Neural progenitor cell (in vitro differentiated cells): ENCODE measurements around the gene PALM2AKAP2. TPM values are rescaled to one million over a fixed set of nuclear protein-coding genes. Genes with fewer than 3 reads are reported as not detected.

Experiments used
- DNase-seq: peaks from one replicate; pipeline ENCODE4 v3.0.0-alpha.2; 2016; ENCODE audit warnings: low spot score
- H2AFZ ChIP-seq: fragments of 200-600 bp; sonication (generic); replicated peaks from 2 replicates; pipeline ENCODE4 v1.6.1; 2016; ENCODE audit warnings: antibody characterized with exemption
- H3F3A ChIP-seq: fragments of 200-600 bp; sonication (generic); 2 replicates; pipeline ENCODE4 v1.6.1; 2016; ENCODE audit warnings: antibody characterized with exemption, low read depth
- H3K27ac ChIP-seq: fragments of 200-600 bp; sonication (generic); 2 replicates; pipeline ENCODE4 v1.5.1; 2016; ENCODE audit warnings: mild to moderate bottlenecking
- H3K27me3 ChIP-seq: fragments of 200-600 bp; sonication (generic); 2 replicates; pipeline ENCODE4 v1.6.1; 2016; ENCODE audit warnings: mild to moderate bottlenecking, moderate library complexity
- H3K36me3 ChIP-seq: fragments of 200-600 bp; sonication (generic); 2 replicates; pipeline ENCODE4 v1.5.1; 2016
- H3K4me1 ChIP-seq: fragments of 200-600 bp; sonication (generic); 2 replicates; pipeline ENCODE4 v1.6.1; 2016; ENCODE audit warnings: mixed run types
- H3K4me2 ChIP-seq: fragments of 200-600 bp; sonication (generic); 2 replicates; pipeline ENCODE4 v1.6.1; 2016
- H3K4me3 ChIP-seq: fragments of 200-600 bp; sonication (generic); 2 replicates; pipeline ENCODE4 v1.5.1; 2016
- H3K79me2 ChIP-seq: fragments of 200-600 bp; sonication (generic); 2 replicates; pipeline ENCODE4 v1.6.1; 2016; ENCODE audit warnings: low read depth
- H3K9ac ChIP-seq: fragments of 200-600 bp; sonication (generic); 2 replicates; pipeline ENCODE4 v1.6.1; 2016
- H3K9me3 ChIP-seq: fragments of 200-600 bp; sonication (generic); 2 replicates; pipeline ENCODE4 v1.5.1; 2016; ENCODE audit warnings: low read depth
- H4K20me1 ChIP-seq: fragments of 200-600 bp; sonication (generic); 2 replicates; pipeline ENCODE4 v1.6.1; 2016; ENCODE audit warnings: low read depth
- H3K27ac Mint-ChIP-seq: 3 replicates; pipeline ENCODE4 v1.8.0; 2021; ENCODE audit warnings: mixed read lengths
- H3K27me3 Mint-ChIP-seq: 2 replicates; pipeline ENCODE4 v1.8.0; 2022; ENCODE audit warnings: low read depth, mild to moderate bottlenecking, inconsistent platforms, moderate library complexity, mixed read lengths; ENCODE audit not compliant: insufficient read depth
- H3K36me3 Mint-ChIP-seq: 3 replicates; pipeline ENCODE4 v1.8.0; 2021; ENCODE audit warnings: mixed read lengths
- H3K4me1 Mint-ChIP-seq: 3 replicates; pipeline ENCODE4 v1.8.0; 2021; ENCODE audit warnings: mixed read lengths
- H3K4me3 Mint-ChIP-seq: 3 replicates; pipeline ENCODE4 v1.8.0; 2021; ENCODE audit warnings: mild to moderate bottlenecking, moderate library complexity, mixed read lengths
- H3K9me3 Mint-ChIP-seq: 3 replicates; pipeline ENCODE4 v1.8.0; 2020; ENCODE audit warnings: mixed read lengths
- EZH2 ChIP-seq: fragments of 200-600 bp; sonication (generic); IDR thresholded peaks from 2 replicates; pipeline ENCODE4 v1.6.1; 2017; ENCODE audit warnings: antibody characterized with exemption, mild to moderate bottlenecking, moderate library complexity
- EZH2phosphoT487 ChIP-seq: fragments of 200-600 bp; sonication (generic); IDR thresholded peaks from 2 replicates; pipeline ENCODE4 v1.6.1; 2017; ENCODE audit warnings: antibody characterized with exemption
- total RNA-seq: library from RNA; depleted of rRNA; stranded (reverse); fragments of >200 nt; gene quantifications from 2 replicates; pipeline ENCODE4 v1.2.3, GENCODE V29; 2015; ENCODE audit warnings: low replicate concordance
- TF ChIP-seq, protein P1 (sequence below): fragments of 200-600 bp; sonication (generic); IDR thresholded peaks from 2 replicates; pipeline ENCODE4 v1.5.1; 2017; ENCODE audit warnings: antibody characterized with exemption, mild to moderate bottlenecking

Gene PALM2AKAP2
- 3.9 and 12.0 TPM in 2 replicates for total RNA-seq

DNA sequence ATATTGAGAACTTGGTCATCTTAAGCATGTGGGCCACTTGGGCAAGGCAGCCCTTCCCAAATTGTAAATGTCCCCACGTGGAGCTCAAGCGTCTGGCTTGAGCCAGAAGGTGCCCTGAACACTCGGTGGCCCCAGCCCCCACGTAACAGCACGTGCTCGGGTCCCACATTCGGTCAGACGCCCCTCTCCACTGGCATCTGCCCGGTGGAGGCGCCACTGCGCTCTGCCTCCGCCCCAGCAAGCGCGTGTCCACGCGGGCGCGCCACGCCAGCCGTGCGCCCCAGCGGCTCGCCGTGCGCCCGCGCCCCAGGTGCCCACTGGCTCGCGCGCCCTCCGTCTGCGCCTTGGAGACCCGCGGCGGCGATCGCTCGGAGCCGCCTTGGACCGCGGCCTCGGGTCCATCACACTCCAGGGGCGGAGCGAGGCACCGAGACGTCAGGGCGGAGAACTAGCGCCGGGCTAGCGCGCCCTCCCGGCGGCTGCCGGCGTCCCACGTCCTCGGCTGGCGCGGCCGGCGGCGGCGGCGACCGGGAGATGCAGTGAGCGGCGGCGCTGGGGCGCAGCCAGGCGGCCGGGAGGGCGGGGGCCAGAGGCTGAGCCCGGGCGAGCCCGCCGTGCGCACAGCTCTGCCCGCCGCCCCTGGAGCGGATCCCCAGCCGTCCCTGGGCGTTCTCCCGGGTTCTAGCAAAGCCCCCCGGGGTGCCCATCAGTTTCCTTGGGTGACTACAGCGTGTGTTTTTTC, at the start of gene PALM2AKAP2:
Gene PALM2AKAP2 (plus strand): TSS at position 488 of the 742 bp plus-strand sequence. CDS start 291 bp downstream, outside the sequence.
- H3K79me2 ChIP-seq = peaks cover 14% of the 10 kb centered on the region
- peak; percentile 93 for DNase-seq
- no peak for TF ChIP-seq EZH2phosphoT487
- TF ChIP-seq, protein P1, sequence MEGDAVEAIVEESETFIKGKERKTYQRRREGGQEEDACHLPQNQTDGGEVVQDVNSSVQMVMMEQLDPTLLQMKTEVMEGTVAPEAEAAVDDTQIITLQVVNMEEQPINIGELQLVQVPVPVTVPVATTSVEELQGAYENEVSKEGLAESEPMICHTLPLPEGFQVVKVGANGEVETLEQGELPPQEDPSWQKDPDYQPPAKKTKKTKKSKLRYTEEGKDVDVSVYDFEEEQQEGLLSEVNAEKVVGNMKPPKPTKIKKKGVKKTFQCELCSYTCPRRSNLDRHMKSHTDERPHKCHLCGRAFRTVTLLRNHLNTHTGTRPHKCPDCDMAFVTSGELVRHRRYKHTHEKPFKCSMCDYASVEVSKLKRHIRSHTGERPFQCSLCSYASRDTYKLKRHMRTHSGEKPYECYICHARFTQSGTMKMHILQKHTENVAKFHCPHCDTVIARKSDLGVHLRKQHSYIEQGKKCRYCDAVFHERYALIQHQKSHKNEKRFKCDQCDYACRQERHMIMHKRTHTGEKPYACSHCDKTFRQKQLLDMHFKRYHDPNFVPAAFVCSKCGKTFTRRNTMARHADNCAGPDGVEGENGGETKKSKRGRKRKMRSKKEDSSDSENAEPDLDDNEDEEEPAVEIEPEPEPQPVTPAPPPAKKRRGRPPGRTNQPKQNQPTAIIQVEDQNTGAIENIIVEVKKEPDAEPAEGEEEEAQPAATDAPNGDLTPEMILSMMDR = peak; percentile 44
- peak; percentile 32 for TF ChIP-seq EZH2
- H3K36me3 ChIP-seq = no peaks in the 10 kb centered on the region
- H3K4me2 ChIP-seq = peak within 1 kb of the TSS; percentile 100
- no peaks in the 10 kb centered on the region for H3K9me3 ChIP-seq
- H3K27ac Mint-ChIP-seq = peak within 1 kb of the TSS; percentile 74
- peaks cover 6% of the 10 kb centered on the region for H3F3A ChIP-seq
- peak within 1 kb of the TSS; percentile 95 for H3K4me3 Mint-ChIP-seq
- H3K27ac ChIP-seq = no peak within 1 kb of the TSS
- peaks cover 10% of the 10 kb centered on the region for H3K27me3 Mint-ChIP-seq
- no peak within 1 kb of the TSS for H3K9ac ChIP-seq
- H3K4me1 Mint-ChIP-seq = peaks cover 9% of the 10 kb centered on the region
- H3K27me3 ChIP-seq = peaks cover 22% of the 10 kb centered on the region
- peaks cover 17% of the 10 kb centered on the region for H3K4me1 ChIP-seq
- H3K4me3 ChIP-seq = peak within 1 kb of the TSS; percentile 98
- no peaks in the 10 kb centered on the region for H3K9me3 Mint-ChIP-seq
- H2AFZ ChIP-seq = peak within 1 kb of the TSS; percentile 99
- H3K36me3 Mint-ChIP-seq = no peaks in the 10 kb centered on the region
- no peaks in the 10 kb centered on the region for H4K20me1 ChIP-seq

DNA sequence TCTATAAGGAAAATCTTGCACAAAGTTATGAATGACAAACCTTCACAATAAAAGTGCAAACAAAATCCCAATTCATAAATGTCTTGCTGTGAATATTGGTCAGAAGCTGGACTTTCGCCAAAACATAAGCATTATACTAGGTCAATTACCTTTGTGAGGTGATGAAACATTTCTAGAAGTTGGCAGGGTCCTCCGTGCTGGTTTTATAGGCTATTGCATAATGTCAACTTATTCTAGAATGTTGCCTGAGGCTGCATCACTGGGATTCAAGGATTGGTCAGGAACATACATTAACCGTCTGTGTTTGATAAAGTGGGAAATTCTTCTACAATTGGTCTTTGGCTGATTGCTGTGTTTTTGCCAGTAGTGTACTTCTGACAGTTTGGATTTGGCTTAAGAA, 49.8 kb upstream of the PALM2AKAP2 start:
- no peaks in the 10 kb centered on the region for H3K36me3 Mint-ChIP-seq
- no peaks in the 10 kb centered on the region for H3K9me3 Mint-ChIP-seq
- H3K4me1 Mint-ChIP-seq = no peaks in the 10 kb centered on the region

DNA sequence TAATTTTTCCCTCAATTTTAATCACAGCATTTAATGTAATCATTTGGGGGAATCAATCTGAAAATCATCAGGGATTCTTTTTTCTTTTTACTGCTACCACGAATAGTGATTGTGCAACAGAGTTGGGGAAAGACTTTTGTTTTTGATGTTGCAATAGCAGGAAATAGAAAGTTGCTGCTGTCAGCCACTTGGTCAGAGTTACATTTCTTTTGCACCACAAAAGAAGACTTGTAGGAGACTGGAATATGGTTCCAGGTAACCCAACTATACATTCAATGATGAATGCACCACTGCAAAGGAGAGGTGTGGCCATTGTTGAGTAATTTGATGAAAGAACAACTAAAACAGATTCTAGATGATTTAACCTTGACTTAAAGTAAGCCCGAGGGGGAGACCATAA, 46.3 kb upstream of the PALM2AKAP2 start:
- H3K27ac ChIP-seq = no peak overlapping the region
- TF ChIP-seq EZH2 (no peak), EZH2phosphoT487 (no peak)
- TF ChIP-seq, protein P1 = no peak
- H3K27me3 Mint-ChIP-seq = no peaks in the 10 kb centered on the region
- no peaks in the 10 kb centered on the region for H3K9me3 ChIP-seq
- no peak overlapping the region for H3K9ac ChIP-seq
- no peaks in the 10 kb centered on the region for H3K36me3 ChIP-seq
- no peak overlapping the region for H3K4me3 Mint-ChIP-seq
- no peaks in the 10 kb centered on the region for H3K4me1 Mint-ChIP-seq
- no peaks in the 10 kb centered on the region for H3K4me1 ChIP-seq
- H3F3A ChIP-seq = no peaks in the 10 kb centered on the region
- DNase-seq = no peak
- no peak overlapping the region for H2AFZ ChIP-seq
- H3K4me2 ChIP-seq = no peak overlapping the region
- H3K9me3 Mint-ChIP-seq = no peaks in the 10 kb centered on the region
- no peaks in the 10 kb centered on the region for H3K36me3 Mint-ChIP-seq
- H3K4me3 ChIP-seq = no peak overlapping the region
- no peaks in the 10 kb centered on the region for H3K79me2 ChIP-seq
- no peaks in the 10 kb centered on the region for H4K20me1 ChIP-seq
- no peak overlapping the region for H3K27ac Mint-ChIP-seq
- H3K27me3 ChIP-seq = no peaks in the 10 kb centered on the region

More for the DNA sequence above, 49.8 kb upstream of the PALM2AKAP2 start:
- Histone ChIP-seq H3K4me2 (no peak overlapping the region), H2AFZ (no peak overlapping the region), H3K36me3 (no peaks in the 10 kb centered on the region), H3K4me1 (no peaks in the 10 kb centered on the region), H3K27ac (no peak overlapping the region), H3K9me3 (no peaks in the 10 kb centered on the region), H3K4me3 (no peak overlapping the region), H3K9ac (no peak overlapping the region), H4K20me1 (no peaks in the 10 kb centered on the region), H3K27me3 (no peaks in the 10 kb centered on the region), H3K79me2 (no peaks in the 10 kb centered on the region), H3F3A (no peaks in the 10 kb centered on the region)
- no peak for TF ChIP-seq EZH2
- TF ChIP-seq, protein P1 = no peak
- Mint-ChIP-seq H3K4me3 (no peak overlapping the region), H3K27ac (no peak overlapping the region), H3K27me3 (no peaks in the 10 kb centered on the region)
- no peak for DNase-seq
